Glutamatergic neuron (in vitro differentiated cells): Measurements from ENCODE around the gene LTB. TPM values are rescaled to one million over a fixed set of nuclear protein-coding genes. Genes with fewer than 3 reads are reported as not detected.
"Not testable (repeated sequence)": the region's sequence is repeated elsewhere in the genome, so short reads cannot be mapped to it uniquely, and the experiment has no call there.

Experiments used
- DNase-seq: peaks from one replicate; pipeline ENCODE4 v3.0.0; 2022
- H3K27ac Mint-ChIP-seq: one replicate; pipeline ENCODE4 v1.8.0; 2020; ENCODE audit warnings: mild to moderate bottlenecking, mixed read lengths, inconsistent platforms; ENCODE audit not compliant: unreplicated experiment
- H3K27me3 Mint-ChIP-seq: one replicate; pipeline ENCODE4 v1.8.0; 2020; ENCODE audit warnings: mild to moderate bottlenecking, moderate library complexity, mixed read lengths, inconsistent platforms; ENCODE audit not compliant: unreplicated experiment
- H3K36me3 Mint-ChIP-seq: one replicate; pipeline ENCODE4 v1.8.0; 2020; ENCODE audit warnings: mild to moderate bottlenecking, mixed read lengths, inconsistent platforms; ENCODE audit not compliant: unreplicated experiment
- H3K4me1 Mint-ChIP-seq: one replicate; pipeline ENCODE4 v1.8.0; 2020; ENCODE audit warnings: mild to moderate bottlenecking, low read depth, mixed read lengths, inconsistent platforms; ENCODE audit not compliant: unreplicated experiment
- H3K4me3 Mint-ChIP-seq: one replicate; pipeline ENCODE4 v1.8.0; 2020; ENCODE audit warnings: mild to moderate bottlenecking, mixed read lengths, inconsistent platforms; ENCODE audit not compliant: unreplicated experiment
- H3K9me3 Mint-ChIP-seq: one replicate; pipeline ENCODE4 v1.8.0; 2020; ENCODE audit warnings: mild to moderate bottlenecking, moderate library complexity, mixed read lengths, inconsistent platforms; ENCODE audit not compliant: unreplicated experiment
- CTCF ChIP-seq: fragments of 200-600 bp; sonication (generic); IDR thresholded peaks from one replicate; pipeline ENCODE4 v1.5.0; 2021; ENCODE audit not compliant: partially characterized antibody, unreplicated experiment
- total RNA-seq: library from RNA; stranded (reverse); fragmentation: NEBNext Ultra II Directional; extraction: Animal tissue kit (Norgen Biotek cat#: 25700); gene quantifications from one replicate; pipeline ENCODE4 v1.2.1, GENCODE V29; 2021; ENCODE audit not compliant: unreplicated experiment

LTB gene
- total RNA-seq, 1 donor from 2014 or later = not detected

GRCh38 chr6:31609519-31610406, 27.5 kb upstream of the LTB start:
- DNase-seq = no peak
- Mint-ChIP-seq H3K36me3 (no peaks in the 10 kb centered on the region), H3K4me1 (no peaks in the 10 kb centered on the region), H3K27ac (no peak overlapping the region), H3K27me3 (peaks cover 1% of the 10 kb centered on the region), H3K9me3 (no peaks in the 10 kb centered on the region), H3K4me3 (no peak overlapping the region)
- TF ChIP-seq CTCF = no peak

GRCh38 chr6:31607317-31607716, 25.1 kb upstream of the LTB start:
- H3K4me3 Mint-ChIP-seq = no peak overlapping the region
- H3K27ac Mint-ChIP-seq = no peak overlapping the region
- H3K36me3 Mint-ChIP-seq = no peaks in the 10 kb centered on the region
- no peaks in the 10 kb centered on the region for H3K4me1 Mint-ChIP-seq
- peaks cover 1% of the 10 kb centered on the region for H3K9me3 Mint-ChIP-seq
- DNase-seq = no peak
- H3K27me3 Mint-ChIP-seq = peaks cover 7% of the 10 kb centered on the region
- no peak for TF ChIP-seq CTCF

- no peak overlapping the region for H3K27ac Mint-ChIP-seq
- peak; percentile 61 for TF ChIP-seq CTCF
- no peak for DNase-seq
- no peak overlapping the region for H3K4me3 Mint-ChIP-seq
- H3K36me3 Mint-ChIP-seq = no peaks in the 10 kb centered on the region
- no peaks in the 10 kb centered on the region for H3K27me3 Mint-ChIP-seq
- peaks cover 2% of the 10 kb centered on the region for H3K9me3 Mint-ChIP-seq
- H3K4me1 Mint-ChIP-seq = peaks cover 4% of the 10 kb centered on the region
Measured at GRCh38 chr6:31597006-31597405, 14.8 kb upstream of the LTB start.

- TF ChIP-seq CTCF = no peak
- DNase-seq = no peak
- Mint-ChIP-seq H3K4me3 (no peak overlapping the region), H3K9me3 (peaks cover 2% of the 10 kb centered on the region), H3K27me3 (no peaks in the 10 kb centered on the region), H3K4me1 (peaks cover 9% of the 10 kb centered on the region), H3K27ac (no peak overlapping the region), H3K36me3 (no peaks in the 10 kb centered on the region)
Measured at GRCh38 chr6:31592396-31592771, 10.2 kb upstream of the LTB start.

GRCh38 chr6:31590691-31591090, 8.5 kb upstream of the LTB start:
- H3K27ac Mint-ChIP-seq = peak overlapping the region; percentile 52
- H3K36me3 Mint-ChIP-seq, DNase-seq, H3K4me3 Mint-ChIP-seq, H3K9me3 Mint-ChIP-seq, H3K4me1 Mint-ChIP-seq, H3K27me3 Mint-ChIP-seq: not testable (repeated sequence)
